Stimulated activated CD4-positive, alpha-beta T cell treated with anti-CD3 and anti-CD28 coated beads, Interleukin-4, amount 100 ng/mL, for 4 hours (primary cell): ENCODE measurements around the gene TMEM94.
A peak's percentile ranks its signal among the peaks of the same experiment; 100 is the strongest.

Experiments used
- DNase-seq, 2 experiments: peaks; one replicate each; pipeline ENCODE4 v3.0.0-alpha.2; 2020

TMEM94 gene

DNA sequence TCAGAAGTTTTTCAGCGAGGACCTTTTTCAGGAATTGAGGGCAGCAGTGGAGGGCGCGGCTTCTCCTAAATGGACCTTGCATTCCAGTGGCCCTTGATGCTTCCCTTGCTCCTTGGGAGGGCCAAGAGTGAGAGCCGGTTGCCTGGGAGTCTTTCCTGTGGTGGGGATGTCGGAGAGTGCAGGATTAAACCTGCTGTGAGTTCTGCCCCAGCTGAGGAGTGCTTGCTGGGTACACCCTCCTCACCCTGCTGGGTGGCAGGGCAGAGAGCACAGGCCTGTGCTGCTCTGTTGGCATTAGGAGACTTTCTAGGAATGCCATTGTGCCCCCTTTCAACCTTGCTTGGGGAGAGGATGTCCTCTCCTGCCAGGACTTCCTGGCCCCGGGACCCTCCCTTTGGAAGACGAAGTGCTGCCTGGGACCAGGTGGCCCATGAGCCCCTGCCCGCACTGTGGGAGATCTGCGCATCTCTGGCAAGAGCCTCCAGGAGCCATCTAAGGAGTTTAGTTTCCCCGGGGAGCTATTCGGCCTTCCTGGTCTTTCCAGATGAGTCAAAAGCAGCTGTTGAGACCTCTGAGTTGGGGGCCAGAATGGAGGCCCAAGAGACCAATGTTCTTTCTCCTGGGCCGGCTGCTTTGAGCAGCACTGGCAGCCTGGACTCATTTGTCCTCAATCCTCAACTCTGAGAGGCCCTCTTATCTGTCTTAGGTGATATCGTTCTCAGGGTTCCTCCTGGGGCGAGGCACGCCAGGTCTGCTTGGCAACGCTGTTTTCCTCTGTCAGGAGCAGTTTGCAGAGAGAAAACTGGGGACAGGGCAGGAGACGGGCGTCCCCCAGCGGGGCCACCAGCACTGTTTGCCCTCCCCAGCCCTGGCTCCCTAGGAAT lies 74.6 kb downstream of the TMEM94 start:
- no peak for DNase-seq

DNA sequence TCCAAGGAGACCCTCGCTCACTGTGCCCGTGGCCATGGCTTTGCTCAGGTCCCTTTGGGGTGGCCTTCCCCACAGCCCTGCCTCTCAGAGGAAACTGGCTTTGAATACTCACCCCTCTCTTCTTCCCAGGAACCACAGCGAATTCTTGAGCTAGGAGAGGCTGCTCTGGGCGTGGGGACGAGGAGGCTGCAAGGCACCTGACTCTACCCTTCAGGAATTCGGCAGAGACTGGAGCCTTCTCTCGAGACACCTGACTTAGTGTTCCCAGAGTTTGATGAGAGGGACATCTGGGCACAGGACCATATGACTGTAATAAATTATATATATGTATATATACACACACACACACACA lies 75.3 kb downstream of the TMEM94 start:
- DNase-seq, result no peak

DNA sequence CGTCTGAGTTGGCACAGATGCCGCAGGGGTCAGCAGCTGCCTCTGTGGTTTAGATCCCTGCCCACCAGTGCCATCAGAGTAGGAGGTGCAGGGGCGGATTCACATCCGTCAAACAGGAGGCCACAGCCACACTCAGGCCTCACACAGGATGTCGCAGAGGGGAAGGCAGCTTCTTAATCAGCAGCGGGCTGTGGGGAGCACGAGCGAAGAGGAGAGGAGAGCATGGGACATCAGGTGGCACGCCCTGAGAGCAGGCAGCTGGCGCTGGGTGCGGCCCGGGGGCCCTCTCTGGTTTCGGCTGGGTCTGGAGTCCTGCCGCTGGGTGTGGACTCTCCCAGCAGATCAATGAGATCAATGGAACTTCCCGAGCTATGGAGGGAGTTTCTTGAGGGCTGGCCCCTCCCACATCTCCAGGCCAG lies 78.7 kb downstream of the TMEM94 start:
- peak; percentile 31 to 47 for DNase-seq

DNA sequence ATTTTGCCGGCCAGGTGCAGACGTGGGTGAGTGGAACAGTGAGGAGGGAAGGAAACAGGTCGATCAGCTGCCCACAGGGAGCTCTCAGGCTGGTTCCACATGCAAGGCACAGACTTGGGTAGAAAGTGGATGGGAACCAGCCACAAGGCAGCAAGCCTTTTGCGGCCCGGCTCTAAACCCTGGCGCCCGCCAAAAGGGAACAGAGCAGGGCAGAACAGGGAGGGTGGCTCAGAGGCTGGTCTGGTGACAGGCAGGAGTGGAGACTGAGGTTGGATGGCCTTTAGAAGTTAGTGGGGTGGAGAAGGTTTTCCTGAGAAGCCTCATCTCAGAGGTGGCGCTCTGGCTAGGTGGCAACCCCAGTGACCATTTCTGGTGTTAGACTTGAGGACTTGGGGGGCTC lies 79.4 kb downstream of the TMEM94 start:
- DNase-seq, result no peak

DNA sequence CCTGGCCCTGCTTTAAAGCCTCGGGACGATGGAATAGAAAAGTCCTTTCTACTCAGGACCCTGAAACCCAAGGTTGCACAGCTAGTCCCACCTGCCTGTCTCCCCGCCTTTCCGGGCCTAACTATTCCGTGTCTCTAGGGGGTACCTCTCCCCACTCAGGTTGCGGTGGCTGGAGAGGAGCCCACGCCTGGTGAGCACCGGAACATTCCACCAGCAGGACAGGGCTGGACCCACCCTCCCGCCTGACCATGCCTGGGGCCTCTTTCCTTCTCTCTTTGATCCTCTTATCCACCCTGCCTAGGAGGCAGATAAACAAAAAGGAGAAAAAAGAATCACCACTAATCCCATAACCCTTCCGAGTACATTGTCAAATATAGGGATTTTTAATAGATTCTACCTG lies 79.9 kb downstream of the TMEM94 start:
- no peak for DNase-seq

DNA sequence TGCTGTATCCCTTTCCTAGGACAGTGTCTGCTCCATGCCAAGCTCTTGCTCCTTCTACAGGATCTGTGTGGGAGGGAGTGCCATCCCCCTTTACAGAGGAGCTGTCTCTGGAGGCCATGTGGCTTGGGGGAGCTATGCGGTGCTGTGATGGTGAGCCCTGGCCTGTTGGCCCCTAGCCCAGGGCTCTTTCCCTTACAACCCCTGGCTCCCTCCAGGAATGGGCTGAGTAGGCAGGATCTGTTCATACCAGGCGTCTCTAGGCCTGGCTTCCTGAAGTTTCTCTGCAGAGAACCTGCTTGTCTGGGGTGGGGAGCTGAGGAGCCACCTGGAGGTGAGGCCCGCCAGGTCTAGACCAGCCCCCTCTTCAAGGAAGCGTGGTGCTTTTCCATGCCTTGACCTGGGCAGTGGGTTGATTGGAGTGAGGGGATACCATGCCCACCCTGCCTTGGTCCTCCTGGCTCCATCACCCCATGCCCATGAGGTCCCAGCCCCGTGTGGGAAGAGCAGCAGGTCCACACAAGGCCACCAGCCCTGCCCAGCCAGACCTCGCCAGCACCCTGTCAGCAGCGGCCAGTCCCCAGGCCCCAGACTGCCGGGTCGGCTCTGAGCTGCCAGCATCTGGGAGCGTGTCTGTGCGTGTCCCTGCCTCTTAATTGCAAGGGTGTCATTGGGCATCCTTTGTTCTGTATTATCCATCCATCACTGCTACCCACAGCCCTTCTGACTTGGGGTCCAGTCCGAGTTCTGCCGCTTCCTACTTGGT lies 83.7 kb downstream of the TMEM94 start:
- DNase-seq, result no peak

DNA sequence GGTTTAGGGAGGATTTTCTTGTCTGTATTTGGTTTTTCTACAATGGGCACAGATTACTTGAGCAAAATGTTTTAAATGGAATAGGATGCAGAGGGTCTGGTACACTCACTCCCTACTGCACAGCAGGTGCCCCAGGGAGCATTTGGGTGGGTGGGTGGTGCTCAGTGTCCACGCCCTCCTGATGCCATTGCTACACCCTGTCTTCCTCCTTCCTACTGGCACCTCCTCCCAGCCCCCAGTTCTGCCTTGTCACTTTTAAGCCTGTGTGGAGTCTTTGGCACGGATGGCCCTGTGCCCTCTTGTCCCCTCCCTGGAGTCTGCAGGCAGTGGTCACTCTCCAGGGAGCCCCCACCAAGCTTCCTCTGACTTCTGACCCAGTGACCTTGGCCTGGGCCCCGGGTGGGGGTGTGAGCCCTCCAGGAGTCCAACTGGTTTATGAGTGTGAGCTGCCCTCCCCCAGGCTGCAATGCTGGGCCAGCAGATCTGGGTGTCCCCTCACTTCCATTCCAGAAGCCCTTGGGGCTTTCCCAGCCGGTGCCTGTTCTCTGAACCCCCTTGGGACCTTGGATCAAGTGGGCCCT lies 84.6 kb downstream of the TMEM94 start:
- DNase-seq, result no peak

DNA sequence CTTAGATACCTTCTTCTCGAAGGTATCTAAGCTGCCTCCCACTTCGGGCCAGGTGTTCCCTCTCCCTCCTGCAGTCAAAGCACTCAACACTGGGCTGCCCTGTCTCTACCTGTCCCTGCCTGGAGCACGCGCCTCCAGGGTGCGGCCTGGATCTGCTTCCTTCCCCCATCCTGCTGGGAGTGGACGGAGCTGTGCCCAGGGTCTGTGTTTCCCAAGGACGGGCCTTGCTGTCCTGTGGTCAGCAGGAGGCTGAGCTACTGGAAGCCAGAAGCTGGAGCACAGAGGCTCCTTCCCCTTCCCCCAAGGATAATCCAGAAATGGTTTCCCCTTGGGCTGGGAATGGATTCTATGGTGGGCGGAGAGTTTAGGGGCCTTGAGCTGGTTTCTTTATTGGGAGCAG lies 85.8 kb downstream of the TMEM94 start:
- no peak for DNase-seq

DNA sequence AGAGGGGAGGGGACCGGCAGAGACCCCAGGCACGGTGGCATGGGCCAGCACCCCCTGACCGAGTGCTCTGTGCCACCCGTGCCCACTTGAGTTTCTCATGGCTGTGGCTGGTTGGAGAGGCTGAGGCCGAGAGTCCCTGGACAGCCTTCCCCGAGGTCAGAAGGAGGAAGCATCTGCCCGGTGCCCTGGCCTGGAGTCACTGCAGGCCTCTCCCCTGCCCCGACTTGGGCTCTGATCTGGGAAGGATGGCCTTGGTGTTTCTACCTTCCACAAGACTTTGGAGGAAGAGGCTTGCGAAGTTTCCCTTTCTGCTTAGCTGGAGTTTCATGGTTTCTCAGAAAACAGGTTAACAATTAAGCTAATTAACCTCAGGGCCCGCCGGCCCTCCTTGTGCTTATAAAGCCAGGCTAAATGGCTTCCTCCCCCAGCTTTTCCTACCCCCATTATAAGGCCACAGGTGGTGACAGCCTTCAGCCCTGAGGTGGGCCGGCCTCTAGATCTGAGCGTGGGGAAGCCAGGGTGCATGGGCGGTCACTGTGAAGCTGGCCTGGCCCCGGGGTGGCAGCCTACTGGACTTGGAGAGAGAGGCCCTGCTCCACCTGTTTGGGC lies 86.4 kb downstream of the TMEM94 start:
- DNase-seq, result no peak

DNA sequence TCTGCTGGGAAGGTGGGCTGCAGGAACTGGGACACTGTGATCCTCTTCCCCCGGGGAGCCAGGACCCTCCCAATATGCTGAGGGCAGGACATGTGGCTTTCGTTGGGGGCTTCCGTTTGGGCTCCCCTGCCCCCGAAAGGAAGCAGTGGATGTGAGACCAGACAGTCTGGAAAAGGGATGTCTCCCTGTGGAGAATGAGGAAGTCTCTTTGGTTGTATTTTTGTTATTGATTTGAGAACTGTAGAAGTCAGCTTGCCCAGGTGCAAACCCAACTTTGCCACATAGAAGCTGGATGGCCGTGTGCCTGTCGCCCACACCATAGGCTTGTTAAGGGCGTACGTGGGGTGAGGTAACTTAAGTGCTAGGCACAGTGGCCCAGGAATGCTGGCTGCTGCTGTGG lies 87.8 kb downstream of the TMEM94 start:
- DNase-seq, result no peak

DNA sequence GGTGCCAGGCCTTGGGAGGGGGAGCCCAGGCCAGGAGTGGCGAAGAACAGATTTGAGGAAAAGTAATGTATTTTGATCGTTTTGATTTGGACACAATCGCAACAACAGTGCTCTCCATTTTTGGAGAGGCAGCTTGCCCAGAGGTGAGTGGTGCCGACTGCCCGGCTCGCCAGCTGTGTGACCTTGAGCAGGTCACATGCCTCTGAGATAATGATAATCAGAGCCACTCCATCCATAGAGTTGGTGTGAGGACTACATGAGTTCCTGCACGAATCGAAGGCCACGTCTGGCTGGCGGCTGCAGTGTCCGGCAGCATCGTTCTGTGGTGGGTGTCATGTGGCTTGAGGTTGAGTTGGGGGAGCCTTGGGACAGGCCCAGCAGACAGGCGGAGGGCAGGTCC lies 89.7 kb downstream of the TMEM94 start:
- no peak for DNase-seq

DNA sequence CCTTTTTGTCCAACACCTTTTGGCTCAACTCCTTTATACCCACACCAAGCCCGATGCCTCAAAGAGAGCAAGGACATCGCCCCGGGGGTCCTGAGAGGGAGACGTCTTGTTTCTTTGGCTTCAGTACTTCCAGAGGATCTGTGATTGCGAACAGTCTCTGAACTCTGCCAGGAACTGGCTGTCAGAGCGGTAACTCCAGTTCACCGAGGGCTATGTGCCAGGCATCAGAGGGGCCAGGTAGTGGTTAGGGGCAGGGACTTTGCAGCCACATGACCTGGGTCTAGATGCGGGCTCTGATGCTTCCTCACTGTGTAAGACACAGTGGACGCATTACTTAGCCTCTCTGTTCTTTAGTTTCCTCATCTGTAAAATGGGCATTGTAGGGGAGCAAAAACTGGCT lies 90.7 kb downstream of the TMEM94 start:
- DNase-seq, result no peak

DNA sequence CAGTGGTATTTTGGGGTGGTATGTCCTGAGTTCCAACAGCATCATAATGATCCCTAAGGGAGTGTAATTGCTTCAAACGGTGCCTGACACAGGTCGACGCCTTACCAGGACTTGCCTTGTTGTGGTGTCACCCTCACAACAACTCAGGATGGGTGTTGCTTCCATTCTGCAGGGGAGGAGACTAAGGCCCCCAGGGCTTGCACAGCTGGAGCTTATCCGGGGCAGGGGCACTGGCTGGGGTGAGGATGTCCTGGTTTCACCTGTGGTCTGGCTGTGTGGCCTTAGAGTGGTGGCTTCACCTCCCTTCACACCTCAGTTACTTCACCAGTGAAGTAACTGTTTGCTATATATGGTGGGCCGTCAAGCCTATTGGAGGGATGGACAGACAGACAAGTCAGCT lies 92.4 kb downstream of the TMEM94 start:
- DNase-seq, result no peak
